BE2C (cell line): ENCODE results near the gene ME3. TPM values are rescaled to one million over a fixed set of nuclear protein-coding genes. Genes with fewer than 3 reads are reported as not detected.
A peak's percentile ranks its signal among the peaks of the same experiment; 100 is the strongest.

ENCODE experiments used
- DNase-seq: peaks from one replicate; pipeline ENCODE4 v3.0.0-alpha.2; 2020
- H3K27me3 ChIP-seq: fragments of 250-450 bp; sonication (Bioruptor Pico); 2 replicates; pipeline ENCODE4 v1.5.1; 2020; ENCODE audit warnings: mild to moderate bottlenecking
- H3K36me3 ChIP-seq: fragments of 250-450 bp; sonication (Bioruptor Pico); 2 replicates; pipeline ENCODE4 v1.5.1; 2020; ENCODE audit warnings: mild to moderate bottlenecking
- H3K4me1 ChIP-seq: fragments of 250-450 bp; sonication (Bioruptor Pico); 2 replicates; pipeline ENCODE4 v1.5.1; 2020
- H3K4me3 ChIP-seq: 2 replicates; pipeline ENCODE4 v1.5.1; 2011; ENCODE audit warnings: low read depth, low read length
- H3K9me3 ChIP-seq: fragments of 250-450 bp; sonication (Bioruptor Pico); 2 replicates; pipeline ENCODE4 v1.5.1; 2020
- polyA plus RNA-seq: library from polyadenylated mRNA; unstranded; fragments of >200 nt; gene quantifications from one replicate; pipeline ENCODE4 v1.2.1, GENCODE V29; 2012; ENCODE audit warnings: low read depth, missing spikeins; ENCODE audit not compliant: insufficient read length, insufficient read depth
- TF ChIP-seq, protein P1 (sequence below): IDR thresholded peaks from 2 replicates; pipeline ENCODE4 v1.5.1; 2012; ENCODE audit warnings: mild to moderate bottlenecking, low read depth, low read length

The ME3 gene
- polyA plus RNA-seq: 1.4 TPM

DNA sequence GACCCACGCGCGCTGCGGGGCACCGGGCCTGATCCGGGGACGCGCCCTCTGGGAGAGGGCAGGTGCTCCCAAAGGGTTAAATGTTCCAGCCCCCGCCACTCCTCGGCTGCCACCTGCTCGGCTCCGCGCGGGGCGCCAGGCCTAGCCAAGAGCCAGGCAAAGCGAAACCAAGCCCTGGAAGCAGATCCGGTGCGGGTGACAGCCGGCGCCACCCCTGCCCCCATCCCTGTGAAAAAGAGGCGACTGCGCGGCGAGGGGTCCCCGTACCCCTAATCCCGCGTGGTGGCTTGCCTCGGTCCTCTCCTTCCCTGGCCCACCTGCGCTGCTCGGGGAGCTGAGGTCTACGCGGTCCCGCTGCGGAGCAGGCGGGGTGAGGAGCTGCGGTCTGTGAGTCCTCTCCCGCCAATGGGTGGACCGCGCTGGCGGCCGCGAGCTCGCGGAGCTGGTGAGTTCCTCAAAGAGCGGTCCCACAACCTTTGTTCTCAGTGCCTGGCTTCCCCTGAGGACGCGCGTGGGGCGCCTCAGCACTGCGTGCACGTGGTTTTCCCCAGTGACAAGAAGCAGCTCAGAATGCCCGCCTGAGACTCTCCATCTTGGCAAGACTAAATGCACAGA lies at the start of gene ME3:
TSS of gene ME3 (minus strand) at position 610 of the 615 bp plus-strand sequence.
- TF ChIP-seq, protein P1, sequence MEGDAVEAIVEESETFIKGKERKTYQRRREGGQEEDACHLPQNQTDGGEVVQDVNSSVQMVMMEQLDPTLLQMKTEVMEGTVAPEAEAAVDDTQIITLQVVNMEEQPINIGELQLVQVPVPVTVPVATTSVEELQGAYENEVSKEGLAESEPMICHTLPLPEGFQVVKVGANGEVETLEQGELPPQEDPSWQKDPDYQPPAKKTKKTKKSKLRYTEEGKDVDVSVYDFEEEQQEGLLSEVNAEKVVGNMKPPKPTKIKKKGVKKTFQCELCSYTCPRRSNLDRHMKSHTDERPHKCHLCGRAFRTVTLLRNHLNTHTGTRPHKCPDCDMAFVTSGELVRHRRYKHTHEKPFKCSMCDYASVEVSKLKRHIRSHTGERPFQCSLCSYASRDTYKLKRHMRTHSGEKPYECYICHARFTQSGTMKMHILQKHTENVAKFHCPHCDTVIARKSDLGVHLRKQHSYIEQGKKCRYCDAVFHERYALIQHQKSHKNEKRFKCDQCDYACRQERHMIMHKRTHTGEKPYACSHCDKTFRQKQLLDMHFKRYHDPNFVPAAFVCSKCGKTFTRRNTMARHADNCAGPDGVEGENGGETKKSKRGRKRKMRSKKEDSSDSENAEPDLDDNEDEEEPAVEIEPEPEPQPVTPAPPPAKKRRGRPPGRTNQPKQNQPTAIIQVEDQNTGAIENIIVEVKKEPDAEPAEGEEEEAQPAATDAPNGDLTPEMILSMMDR: no peak
- H3K27me3 ChIP-seq: peaks cover 18% of the 10 kb centered on the region
- H3K4me3 ChIP-seq: peak within 1 kb of the TSS; percentile 66
- H3K4me1 ChIP-seq: no peaks in the 10 kb centered on the region
- H3K9me3 ChIP-seq: no peaks in the 10 kb centered on the region
- no peaks in the 10 kb centered on the region for H3K36me3 ChIP-seq
- DNase-seq: peak; percentile 35

- Histone ChIP-seq H3K4me1 (no peaks in the 10 kb centered on the region), H3K9me3 (no peaks in the 10 kb centered on the region), H3K36me3 (no peaks in the 10 kb centered on the region), H3K27me3 (no peaks in the 10 kb centered on the region), H3K4me3 (no peak overlapping the region)
- DNase-seq: no peak
- TF ChIP-seq, protein P1: no peak
Measured at GRCh38 chr11:86722006-86722405, 49.6 kb upstream of the ME3 start.

- Histone ChIP-seq H3K27me3 (no peaks in the 10 kb centered on the region), H3K4me1 (no peaks in the 10 kb centered on the region), H3K4me3 (no peak overlapping the region), H3K9me3 (no peaks in the 10 kb centered on the region), H3K36me3 (no peaks in the 10 kb centered on the region)
- no peak for DNase-seq
- TF ChIP-seq, protein P1: no peak
Measured at GRCh38 chr11:86720546-86720945, 48.1 kb upstream of the ME3 start.

GRCh38 chr11:86719781-86720463 lies 47.5 kb upstream of the ME3 start:
- H3K36me3 ChIP-seq: no peaks in the 10 kb centered on the region
- no peaks in the 10 kb centered on the region for H3K4me1 ChIP-seq
- H3K4me3 ChIP-seq: no peak overlapping the region
- DNase-seq: no peak
- TF ChIP-seq, protein P1: no peak
- H3K9me3 ChIP-seq: no peaks in the 10 kb centered on the region
- H3K27me3 ChIP-seq: no peaks in the 10 kb centered on the region

GRCh38 chr11:86718999-86719398 lies 46.6 kb upstream of the ME3 start:
- Histone ChIP-seq H3K9me3 (no peaks in the 10 kb centered on the region), H3K36me3 (no peaks in the 10 kb centered on the region), H3K4me3 (no peak overlapping the region), H3K27me3 (no peaks in the 10 kb centered on the region), H3K4me1 (no peaks in the 10 kb centered on the region)
- TF ChIP-seq, protein P1: no peak
- no peak for DNase-seq

DNA sequence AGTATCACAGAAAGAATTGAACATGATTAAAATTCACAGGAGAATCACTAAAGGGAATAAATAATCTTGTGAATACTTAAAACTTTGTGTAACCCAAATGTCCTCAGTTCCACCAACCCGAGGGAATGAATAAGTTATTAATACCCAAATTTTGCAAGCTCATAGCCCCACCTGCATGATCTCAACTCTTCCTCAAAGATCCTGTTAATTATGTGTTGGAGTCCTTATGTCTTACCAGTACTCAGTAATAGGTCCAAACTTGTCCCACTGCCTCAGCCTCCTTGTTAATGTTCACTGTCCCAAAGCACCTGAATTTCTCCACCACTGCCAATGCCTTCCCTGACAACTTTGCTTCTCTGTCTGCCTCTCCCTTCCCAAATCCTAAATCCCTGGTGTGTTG lies 46.1 kb upstream of the ME3 start:
- no peaks in the 10 kb centered on the region for H3K4me1 ChIP-seq
- H3K36me3 ChIP-seq: no peaks in the 10 kb centered on the region
- TF ChIP-seq, protein P1: no peak
- no peak for DNase-seq
- no peak overlapping the region for H3K4me3 ChIP-seq
- H3K9me3 ChIP-seq: no peaks in the 10 kb centered on the region
- H3K27me3 ChIP-seq: no peaks in the 10 kb centered on the region
